Measurements from ENCODE around the gene TINAGL1.

Gene TINAGL1, protein sequence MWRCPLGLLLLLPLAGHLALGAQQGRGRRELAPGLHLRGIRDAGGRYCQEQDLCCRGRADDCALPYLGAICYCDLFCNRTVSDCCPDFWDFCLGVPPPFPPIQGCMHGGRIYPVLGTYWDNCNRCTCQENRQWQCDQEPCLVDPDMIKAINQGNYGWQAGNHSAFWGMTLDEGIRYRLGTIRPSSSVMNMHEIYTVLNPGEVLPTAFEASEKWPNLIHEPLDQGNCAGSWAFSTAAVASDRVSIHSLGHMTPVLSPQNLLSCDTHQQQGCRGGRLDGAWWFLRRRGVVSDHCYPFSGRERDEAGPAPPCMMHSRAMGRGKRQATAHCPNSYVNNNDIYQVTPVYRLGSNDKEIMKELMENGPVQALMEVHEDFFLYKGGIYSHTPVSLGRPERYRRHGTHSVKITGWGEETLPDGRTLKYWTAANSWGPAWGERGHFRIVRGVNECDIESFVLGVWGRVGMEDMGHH

DNA sequence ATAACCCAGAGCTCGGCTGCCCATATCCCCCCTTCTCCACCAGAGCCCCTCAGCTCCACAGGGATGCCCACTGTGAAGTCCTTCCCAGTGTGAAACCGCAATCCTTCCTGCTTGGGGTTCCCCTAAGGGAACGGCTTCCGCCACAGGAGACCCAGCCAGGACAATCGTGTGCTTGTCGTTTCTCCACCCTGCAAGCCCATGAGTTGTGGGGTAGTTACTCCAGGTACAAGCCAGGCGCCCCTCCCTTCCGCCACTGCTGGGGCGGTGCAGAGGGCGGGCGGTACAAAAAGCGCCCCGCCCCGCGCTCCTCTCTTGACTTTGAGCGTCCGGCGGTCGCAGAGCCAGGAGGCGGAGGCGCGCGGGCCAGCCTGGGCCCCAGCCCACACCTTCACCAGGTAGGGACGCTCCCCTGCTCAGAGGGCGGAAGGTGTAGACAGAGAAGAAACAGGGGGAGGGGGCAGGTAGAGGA, at the start of gene TINAGL1:
TINAGL1 (plus strand) TSS at position 315 of the 469 bp plus-strand sequence. CDS start 634 bp downstream, outside the sequence.
- no peak for DNase-seq (ENCODE audit: low read depth)

DNA sequence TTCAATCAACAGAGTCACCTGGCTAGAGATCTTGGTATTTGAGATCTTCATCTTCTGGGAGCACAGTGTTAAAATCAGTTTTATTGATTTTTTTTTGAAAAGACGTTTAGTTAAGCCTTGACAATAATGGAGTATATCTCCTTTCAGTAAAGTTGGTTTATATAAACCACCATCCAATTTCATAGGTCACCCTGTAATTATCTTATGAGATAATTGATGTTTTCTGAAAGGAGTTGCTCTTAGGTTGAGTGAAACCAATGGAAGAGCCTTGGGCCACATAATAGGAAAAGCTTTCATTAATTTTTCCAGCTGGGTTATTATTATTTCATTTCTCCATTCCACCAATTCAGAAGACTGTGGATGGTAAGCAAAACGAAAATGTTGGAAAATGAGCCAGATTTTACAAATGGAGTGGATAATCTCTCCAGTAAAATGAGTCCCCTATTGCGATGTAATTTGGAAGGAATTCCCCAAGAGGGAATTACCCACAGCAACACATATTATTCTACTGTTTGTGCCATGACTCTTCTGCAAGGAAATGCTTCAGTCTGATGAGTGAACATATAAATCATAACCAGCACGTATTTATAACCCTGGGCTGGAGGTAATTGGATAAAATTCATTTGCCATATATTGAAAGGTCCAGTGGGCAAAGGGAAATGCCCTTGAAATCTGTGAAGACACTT, 46.2 kb upstream of the TINAGL1 start:
- no peak for DNase-seq (ENCODE audit: low read depth)

DNA sequence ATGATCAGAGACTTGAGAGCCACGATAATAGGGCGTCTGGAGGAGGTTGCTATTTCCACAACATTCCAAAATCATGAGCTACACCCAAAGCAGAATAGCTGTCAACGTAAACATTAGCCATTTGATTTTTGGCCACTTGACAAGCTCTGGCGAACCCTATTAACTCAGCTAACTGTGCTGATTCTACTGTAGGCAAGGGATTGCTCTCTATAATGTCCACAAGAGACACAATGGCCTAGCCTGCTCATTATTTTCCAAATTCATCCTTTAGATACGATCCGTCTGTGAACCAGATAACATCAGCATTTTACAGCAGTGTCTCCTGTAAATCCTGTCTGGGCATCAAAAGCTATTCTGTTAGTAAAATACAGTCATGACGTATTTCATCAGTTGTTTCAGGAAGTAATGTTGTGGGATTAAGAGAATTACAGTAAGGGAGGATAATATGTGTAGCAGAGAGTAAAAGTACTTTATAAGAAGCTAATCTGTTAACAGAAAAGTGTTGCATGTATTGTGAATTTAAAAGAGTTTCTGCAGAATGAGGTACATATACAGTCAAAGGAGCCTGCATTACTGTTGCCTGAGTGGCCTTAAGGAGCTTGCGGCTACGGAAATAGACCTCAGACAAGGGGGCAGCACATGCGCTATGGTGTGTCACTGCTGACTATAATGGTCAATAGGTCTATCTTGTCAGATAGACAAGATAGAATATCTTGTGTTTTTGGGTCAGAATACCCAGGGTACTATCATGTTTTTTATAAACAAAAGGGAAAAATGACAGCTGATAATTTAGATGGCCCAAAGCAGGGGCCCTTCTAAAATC, 44.9 kb upstream of the TINAGL1 start:
- DNase-seq (ENCODE audit: low read depth): peak; percentile 37

DNA sequence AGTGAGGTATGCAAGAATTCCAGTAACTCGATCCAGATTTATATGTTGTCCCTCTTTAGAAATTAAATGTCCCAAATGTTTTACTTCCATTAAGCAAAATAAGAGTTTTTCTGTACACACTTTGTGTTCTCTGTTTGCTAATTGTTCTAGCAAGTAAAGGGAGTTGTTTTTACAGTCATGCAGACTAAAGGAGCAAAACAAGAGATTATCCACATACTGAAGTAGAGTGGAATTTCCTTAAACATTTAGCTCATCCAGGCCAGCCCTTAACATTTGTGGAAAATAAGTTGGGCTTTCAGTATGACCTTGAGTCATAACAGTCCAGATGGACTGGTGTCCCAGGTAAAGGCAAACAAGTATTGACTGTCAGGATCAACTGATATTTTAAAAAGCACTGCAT, 44.1 kb upstream of the TINAGL1 start:
- DNase-seq (ENCODE audit: low read depth): no peak

DNA sequence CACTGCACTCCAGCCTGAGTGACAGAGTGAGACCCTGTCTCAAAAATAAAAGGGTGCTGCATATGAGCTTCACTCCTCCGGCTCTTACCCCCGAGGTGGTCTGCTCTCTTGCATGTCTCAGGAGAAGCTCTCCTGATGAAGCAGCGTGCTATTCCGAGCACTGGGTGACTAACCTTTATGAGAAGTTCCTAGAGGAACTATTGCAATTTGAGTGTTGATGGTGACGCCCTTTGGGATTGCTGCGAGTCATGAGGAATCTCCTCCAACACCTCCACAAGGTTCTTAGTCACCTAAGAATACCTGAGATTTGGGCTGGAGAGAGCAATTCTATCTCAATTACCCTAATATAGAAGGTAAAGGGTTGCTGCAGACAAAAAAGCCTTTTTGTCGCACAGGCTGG, 40.8 kb upstream of the TINAGL1 start:
- no peak for DNase-seq (ENCODE audit: low read depth)

DNA sequence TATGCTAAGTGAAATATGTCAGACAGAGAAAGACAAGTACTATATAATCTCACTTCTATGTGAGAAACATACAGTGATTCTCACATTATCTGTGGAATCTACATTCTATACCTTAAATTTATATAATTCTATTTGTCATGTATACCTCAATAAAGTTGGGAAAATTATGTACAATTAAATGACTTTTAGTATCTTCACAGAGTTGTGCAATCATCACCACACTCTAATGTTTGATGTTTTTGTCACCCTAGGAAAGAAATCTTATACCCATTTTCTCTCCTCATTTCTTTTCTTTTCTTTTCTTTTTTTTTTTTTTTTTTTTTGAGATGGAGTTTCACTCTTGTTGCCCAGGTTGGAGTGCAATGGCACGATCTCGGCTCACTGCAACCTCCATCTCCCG, 37.0 kb upstream of the TINAGL1 start:
- no peak for DNase-seq (ENCODE audit: low read depth)

DNA sequence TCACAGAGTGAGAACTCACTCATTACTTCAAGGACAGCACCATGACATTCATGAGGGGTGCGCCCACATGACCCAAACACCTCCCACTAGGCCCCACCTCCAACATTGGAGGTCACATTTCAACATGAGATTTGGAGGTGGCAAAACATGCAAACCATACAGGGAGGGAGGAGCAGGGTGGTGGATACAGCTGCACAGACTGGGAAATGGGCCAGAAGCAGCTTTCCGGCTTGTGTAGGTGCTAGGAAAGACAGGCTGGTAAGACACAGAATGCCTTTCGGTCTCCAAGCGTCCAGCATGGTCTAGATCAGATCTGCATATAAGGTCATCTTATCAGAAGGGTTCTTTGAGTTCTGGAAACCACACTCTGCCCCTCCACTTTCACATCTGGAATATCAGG, 35.1 kb upstream of the TINAGL1 start:
- no peak for DNase-seq (ENCODE audit: low read depth)

DNA sequence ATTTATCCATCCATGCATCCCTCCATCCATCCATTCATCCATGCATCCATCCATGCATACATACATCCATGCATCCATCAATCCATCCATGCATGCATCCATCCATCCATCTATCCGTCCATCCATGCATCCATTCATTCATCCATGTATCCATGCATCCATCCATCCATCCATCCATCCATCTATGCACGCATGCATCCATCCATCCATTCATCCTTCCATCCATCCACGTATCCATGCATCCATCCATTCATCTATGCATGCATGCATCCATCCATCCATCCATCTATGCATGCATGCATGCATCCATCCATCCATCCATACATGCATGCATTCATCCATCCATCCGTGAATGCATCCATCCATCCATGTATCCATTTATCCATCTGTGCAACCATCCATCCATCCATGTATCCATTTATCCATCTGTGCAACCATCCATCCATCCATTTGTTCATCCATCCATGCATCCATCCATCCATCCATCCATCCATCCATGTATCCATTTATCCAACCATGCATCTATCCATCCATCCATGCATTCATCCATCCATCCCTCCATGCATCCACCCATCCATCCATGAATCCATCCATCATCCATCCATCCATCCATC, 30.3 kb upstream of the TINAGL1 start:
- no peak for DNase-seq (ENCODE audit: low read depth)

DNA sequence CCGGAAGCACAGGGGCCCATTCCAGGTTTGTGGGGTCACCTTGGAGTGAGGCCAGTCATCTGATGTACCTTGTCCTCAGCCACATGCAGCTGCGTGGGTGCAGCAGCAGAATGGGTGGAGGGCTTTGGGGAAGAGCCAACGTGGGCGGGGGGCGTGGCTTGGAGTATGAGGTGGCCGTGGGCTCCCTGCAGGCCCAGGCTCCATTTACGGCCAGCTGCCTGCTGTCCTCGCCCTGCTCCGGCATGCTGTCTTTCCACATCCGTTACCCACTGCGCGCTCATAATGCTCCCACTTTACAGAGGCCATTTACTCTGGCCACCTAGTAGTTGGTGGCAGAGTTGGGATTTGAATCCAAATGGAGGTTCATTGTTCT, 27.8 kb upstream of the TINAGL1 start:
- DNase-seq (ENCODE audit: low read depth): no peak

DNA sequence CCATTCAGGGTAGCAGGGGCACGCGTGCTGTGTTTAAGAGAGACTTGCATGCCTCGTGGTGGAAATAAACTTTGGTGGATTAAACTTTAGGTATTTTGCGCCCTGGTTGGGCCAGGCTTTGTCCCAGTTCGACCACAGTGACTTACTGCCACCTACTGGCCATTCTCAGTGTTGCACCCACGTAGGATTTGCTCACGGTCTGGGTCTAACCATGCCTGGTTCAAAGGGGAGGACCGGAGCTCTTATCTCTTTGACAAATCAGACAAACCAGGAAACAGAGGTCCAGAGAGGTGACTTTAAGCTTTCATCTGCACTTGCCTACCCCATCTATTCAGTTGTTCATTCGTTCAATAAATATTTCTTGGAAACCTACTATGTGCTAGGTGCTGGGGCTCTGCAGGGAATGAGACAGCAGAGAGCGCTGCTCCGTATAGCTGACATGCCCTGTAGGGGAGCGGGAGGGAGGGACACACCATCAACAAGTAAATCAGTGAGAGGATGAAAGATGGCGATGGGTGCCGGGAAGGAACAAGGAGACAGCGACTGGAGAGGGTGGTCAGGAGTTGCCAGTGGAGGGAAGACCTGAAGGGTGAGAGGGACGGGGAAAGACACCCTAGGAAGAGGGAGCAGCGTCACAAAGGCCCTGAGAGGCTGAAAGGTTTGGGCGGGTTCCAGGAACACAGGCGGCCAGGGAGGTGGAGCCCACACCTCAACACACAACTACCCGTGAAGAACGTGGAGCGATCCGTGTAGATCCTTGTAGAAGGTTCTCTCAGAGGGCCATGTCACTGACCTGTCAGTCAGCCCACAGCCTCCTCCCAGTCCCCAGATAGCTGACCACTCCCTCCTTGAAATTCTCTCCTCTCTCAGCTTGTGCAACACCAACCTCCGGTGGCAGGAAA, 27.2 kb upstream of the TINAGL1 start:
- DNase-seq (ENCODE audit: low read depth): no peak

DNA sequence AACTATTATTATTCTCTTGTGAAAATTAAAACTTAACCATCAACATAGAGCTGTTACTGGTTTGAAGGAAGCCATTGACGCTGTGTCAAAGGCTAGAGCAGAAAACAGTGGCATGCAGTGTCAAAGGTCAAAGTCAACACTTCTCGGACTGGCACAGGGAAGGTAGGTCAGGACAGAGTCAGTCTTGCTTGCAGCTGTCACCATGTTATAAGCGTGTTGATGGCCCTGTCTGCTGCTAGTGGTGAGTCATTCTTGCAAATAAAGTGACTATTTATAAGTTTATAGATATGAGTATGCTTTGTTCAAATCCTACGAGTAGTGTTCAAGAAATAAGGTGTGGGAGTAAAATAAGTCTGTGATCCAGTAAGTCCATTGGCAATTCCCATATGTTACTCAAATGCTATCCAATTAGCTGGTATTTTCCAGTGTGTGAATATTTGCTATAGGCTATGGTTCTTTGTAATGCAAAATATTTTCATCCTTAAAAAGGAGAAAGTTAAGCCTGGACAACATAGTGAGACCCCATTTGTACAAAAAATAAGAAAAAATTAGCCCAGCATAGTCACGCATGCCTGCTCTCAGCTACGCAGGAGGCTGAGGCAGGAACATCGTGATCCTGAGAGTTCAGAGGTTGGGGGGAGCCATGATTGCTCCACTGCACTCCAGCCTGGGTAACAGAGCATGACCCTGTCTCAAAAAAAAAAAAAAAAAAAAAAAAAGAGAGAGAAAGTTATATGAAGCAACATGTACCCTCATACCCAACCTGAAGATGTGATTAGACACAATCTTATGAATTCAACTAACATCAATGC, 26.3 kb upstream of the TINAGL1 start:
- DNase-seq (ENCODE audit: low read depth): no peak

DNA sequence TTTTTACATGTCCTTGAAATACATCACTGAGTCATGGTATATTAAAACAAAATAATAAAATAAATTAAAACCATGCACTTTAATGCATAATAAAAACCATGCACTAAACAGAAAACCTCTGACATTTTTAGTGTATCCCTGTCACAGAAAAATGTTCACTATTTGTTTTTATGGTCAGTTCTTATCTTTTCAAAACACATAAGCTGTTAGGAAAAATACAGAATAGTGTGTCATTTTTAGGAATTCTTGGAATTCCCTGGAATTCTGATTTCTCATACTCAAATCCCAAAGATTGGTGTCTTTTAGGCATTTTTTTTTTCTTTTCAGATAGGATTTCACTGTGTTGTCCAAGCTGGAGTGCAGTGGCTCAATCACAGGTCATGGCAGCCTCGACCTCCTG, 25.1 kb upstream of the TINAGL1 start:
- no peak for DNase-seq (ENCODE audit: low read depth)

DNA sequence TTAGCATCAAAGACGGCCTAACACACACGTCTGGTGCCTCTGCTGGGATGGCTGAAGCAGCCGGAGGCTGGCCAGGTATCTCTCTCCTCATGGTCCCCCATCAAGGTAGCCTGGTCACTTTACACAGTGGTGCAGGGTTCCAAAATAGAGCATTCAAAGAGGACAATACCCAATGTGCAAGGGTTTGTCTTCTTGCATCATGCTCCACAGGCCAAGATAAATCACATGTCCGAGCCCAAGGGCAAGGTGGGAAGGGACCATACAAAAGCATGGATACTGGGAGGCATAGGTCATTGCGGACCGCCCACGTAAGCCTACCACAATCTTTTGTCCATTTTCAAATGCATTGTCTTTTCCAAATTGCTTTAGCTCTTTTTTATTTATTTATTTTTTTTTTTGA, 23.8 kb upstream of the TINAGL1 start:
- no peak for DNase-seq (ENCODE audit: low read depth)

DNA sequence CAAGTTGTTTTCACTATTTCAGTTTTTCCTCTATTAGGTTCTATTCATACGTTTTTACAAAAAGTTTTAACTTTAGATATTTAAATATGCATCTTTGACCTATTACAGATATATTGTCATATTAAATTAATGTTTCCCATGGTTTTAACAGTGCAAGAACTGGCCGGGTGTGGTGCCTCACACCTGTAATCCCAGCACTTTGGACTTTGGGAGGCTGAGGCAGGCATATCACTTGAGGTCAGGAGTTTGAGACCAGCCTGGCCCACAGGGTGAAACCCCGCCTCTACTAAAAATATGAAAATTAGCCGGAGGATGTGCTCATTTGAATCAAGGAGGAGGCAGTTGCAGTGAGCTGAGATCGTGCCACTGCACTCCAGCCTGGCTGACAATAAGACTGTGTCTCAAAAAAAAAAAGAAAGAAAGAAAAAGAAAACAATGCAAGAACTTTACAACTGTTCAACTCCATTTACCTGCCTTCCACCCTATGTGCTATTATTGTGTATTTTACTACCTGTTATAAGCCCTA, 19.8 kb upstream of the TINAGL1 start:
- no peak for DNase-seq (ENCODE audit: low read depth)

DNA sequence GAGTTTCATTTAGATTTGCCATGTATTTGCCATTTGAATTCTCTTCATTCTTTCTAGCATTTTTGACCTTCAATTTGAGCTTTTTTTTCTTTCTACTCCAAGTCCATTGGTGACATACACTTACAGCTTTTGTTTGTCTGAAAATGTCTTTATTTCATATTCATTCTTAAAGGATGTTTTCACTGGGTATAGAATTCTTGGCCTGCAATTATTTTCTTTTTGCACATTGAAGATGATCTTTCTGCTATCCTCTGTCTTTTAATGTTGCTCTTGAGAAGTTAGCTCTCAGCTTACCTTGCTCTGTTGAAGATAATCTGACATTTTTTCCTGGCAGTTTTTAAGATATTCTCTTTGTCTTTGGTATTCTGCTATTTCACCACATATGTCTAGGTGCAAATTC, 16.6 kb upstream of the TINAGL1 start:
- DNase-seq (ENCODE audit: low read depth): no peak

DNA sequence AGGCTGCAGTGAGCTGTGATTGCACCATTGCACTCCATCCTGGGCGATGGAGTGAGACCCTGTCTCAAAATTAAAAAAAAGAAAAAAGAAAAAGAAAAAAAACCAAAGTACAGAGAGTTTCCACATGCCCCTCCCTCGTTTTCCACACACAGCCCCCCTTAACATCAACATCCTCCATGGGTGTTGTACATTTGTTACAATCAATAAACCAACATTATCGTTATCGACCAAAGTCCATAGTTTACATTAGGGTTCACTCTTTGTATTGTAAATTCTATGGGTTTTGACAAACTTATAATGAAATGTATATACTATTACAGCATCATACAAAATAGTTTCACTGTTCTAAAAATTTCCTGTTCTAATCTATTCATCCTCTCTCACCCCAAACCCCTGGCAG, 15.9 kb upstream of the TINAGL1 start:
- DNase-seq (ENCODE audit: low read depth): no peak

DNA sequence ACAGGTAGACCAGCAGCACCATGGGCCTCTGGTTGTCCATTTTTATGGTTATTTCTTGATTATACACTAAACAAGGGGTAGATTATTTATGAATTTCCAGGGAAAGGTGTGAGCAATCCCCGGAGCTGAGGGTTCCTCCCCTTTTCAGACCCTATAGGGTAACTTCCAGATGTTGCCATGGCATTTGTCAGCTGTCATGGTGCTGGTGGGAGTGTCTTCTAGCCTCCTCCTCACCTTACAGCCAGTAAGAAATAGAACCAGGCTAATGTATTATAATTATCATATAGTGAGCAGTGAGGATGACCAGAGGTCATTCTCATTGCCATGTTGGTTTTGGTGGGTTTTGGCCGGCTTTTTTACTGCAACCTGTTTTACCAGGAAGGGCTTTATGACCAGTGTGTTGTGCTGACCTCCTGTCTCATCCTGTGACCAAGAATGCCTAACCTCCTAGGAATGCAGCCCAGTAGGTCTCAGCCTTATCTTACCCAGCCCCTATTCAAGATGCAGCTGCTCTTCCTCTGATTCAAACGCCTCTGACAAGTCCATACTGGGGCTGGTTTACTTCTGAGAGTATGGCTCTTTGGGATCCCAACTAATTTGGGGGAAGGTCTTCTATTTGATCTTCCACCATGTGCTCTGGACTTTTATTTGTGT, 13.5 kb upstream of the TINAGL1 start:
- DNase-seq (ENCODE audit: low read depth): no peak

DNA sequence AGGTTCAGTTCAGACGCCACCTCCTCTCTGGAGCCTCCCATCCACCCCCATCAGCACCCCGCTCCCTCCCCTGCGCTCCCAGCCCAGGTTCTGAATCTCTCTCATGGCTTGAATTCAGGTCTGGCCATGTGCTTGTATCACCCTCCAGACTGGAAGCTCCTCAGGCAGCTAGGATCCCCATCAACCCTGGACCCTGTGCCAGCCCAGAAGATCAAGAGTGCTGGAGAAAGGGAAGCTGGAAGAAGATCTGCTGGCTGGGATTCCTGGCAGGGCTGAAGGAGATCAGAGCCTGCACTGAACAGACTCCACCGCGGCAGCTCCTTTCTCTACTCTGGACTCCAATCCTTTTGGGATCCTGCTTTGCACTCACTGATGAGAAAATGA, 11.7 kb upstream of the TINAGL1 start:
- no peak for DNase-seq (ENCODE audit: low read depth)

DNA sequence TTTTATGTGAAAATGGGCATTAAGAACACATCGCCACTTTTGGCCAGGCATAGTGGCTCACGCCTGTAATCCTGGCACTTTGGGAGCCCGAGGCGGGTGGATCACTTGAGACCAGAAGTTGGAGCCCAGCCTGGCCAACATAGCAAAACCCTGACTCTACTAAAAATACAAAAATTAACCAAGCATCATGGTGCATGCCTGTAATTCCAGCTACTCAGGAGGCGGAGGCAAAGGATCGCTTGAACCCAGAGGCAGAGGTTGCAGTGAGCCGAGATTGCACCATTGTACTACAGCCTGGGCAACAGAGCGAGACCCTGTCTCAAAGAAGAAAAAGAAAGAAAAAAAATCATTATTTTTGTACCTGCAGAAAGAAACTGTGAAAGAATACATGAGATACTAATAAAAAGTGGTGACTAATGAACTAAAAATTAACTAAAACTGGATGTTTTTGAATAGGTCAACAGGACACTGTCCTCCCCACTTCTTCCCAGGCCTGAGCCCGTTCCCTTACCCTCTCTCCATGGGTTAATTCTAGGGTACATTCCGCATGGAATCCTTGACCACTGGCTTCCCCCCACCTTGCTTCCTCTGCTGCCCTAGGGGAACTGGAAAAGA, 8.3 kb upstream of the TINAGL1 start:
- no peak for DNase-seq (ENCODE audit: low read depth)
